ENCODE measurements around the gene MYL5. TPM values are rescaled to one million over a fixed set of nuclear protein-coding genes. Genes with fewer than 3 reads are reported as not detected.
"Not testable (repeated sequence)": the region's sequence is repeated elsewhere in the genome, so short reads cannot be mapped to it uniquely, and the experiment has no call there.

MYL5 gene
- polyA plus RNA-seq, 3 donors from 2014 or later, result 3.3 to 8.1 (median 5.0) TPM

- Mint-ChIP-seq H3K27ac (peak overlapping the region in 3 of 6 donors; percentile 41 to 65 (median 50)), H3K9me3 (peaks cover 0 to 1% (median 0%) of the 10 kb centered on the region in 6 donors), H3K27me3 (ENCODE audit: low read depth in 3 of 3) (peaks cover 0 to 6% (median 0%) of the 10 kb centered on the region in 3 donors), H3K4me3 (no peak overlapping the region), H3K4me1 (peaks cover 8 to 11% of the 10 kb centered on the region in 2 donors), H3K36me3 (no peaks in the 10 kb centered on the region)
- DNase-seq, result no peak
Observed at GRCh38 chr4:702618-703048, 28.3 kb downstream of the MYL5 start.

- no peak for DNase-seq
- Mint-ChIP-seq H3K27me3 (ENCODE audit: low read depth in 3 of 3) (peaks cover 0 to 6% (median 0%) of the 10 kb centered on the region in 3 donors), H3K36me3 (no peaks in the 10 kb centered on the region), H3K4me1 (peaks cover 9 to 12% of the 10 kb centered on the region in 2 donors), H3K4me3 (no peak overlapping the region), H3K27ac (no peak overlapping the region), H3K9me3 (peaks cover 0 to 1% (median 0%) of the 10 kb centered on the region in 6 donors)
Observed at GRCh38 chr4:703336-704197, 29.2 kb downstream of the MYL5 start.

- H3K27ac Mint-ChIP-seq, result no peak overlapping the region
- H3K4me3 Mint-ChIP-seq, result peak overlapping the region in 2 of 5 donors; percentile 12 to 73
Observed at GRCh38 chr4:704198-704891, 30.0 kb downstream of the MYL5 start.

GRCh38 chr4:704971-705277 is 30.6 kb downstream of the MYL5 start:
- H3K27ac Mint-ChIP-seq, result peak overlapping the region in 2 of 6 donors; percentile 49 to 82
- no peaks in the 10 kb centered on the region for H3K9me3 Mint-ChIP-seq
- H3K4me3 Mint-ChIP-seq, result peak overlapping the region; percentile 73 to 82 (median 79)
- H3K4me1 Mint-ChIP-seq, result peaks cover 15 to 17% of the 10 kb centered on the region in 2 donors
- no peak for DNase-seq
- peaks cover 0 to 5% (median 0%) of the 10 kb centered on the region in 3 donors for H3K27me3 Mint-ChIP-seq (ENCODE audit: low read depth in 3 of 3)
- no peaks in the 10 kb centered on the region for H3K36me3 Mint-ChIP-seq

More at GRCh38 chr4:704198-704891, 30.0 kb downstream of the MYL5 start:
- H3K27me3 Mint-ChIP-seq (ENCODE audit: low read depth in 3 of 3), result peaks cover 0 to 6% (median 0%) of the 10 kb centered on the region in 3 donors
- no peak for DNase-seq
- peaks cover 14% of the 10 kb centered on the region in 2 donors for H3K4me1 Mint-ChIP-seq
- H3K9me3 Mint-ChIP-seq, result no peaks in the 10 kb centered on the region
- no peaks in the 10 kb centered on the region for H3K36me3 Mint-ChIP-seq

- Mint-ChIP-seq H3K4me1 (peaks cover 20% of the 10 kb centered on the region in 2 donors), H3K4me3 (peak within 1 kb of the TSS; percentile 73 to 82 (median 79)), H3K27ac (peak within 1 kb of the TSS in 5 of 6 donors; percentile 20 to 82 (median 74)), H3K9me3 (no peaks in the 10 kb centered on the region), H3K27me3 (ENCODE audit: low read depth in 3 of 3) (peaks cover 0 to 3% (median 0%) of the 10 kb centered on the region in 3 donors), H3K36me3 (no peaks in the 10 kb centered on the region)
- DNase-seq, result peak; percentile 89 to 92 (median 91)
Observed at GRCh38 chr4:705278-706082, 31.1 kb downstream of the MYL5 start, which contains the start of gene PCGF3. PCGF3 (plus strand) TSS chr4:705832; CDS start chr4:733681, 27,849 bp downstream.

- not testable (repeated sequence) for DNase-seq; H3K27me3 Mint-ChIP-seq (ENCODE audit: low read depth in 3 of 3); H3K27ac Mint-ChIP-seq; H3K9me3 Mint-ChIP-seq; H3K36me3 Mint-ChIP-seq
- Mint-ChIP-seq H3K4me3 (peak overlapping the region in 3 of 5 donors; percentile 6 to 17 (median 12)), H3K4me1 (peaks cover 22 to 26% of the 10 kb centered on the region in 2 donors)
Observed at GRCh38 chr4:706083-706633, 31.8 kb downstream of the MYL5 start.

- Mint-ChIP-seq H3K4me1 (peaks cover 22 to 26% of the 10 kb centered on the region in 2 donors), H3K9me3 (no peaks in the 10 kb centered on the region), H3K4me3 (peak overlapping the region in 2 of 5 donors; percentile 29 to 33), H3K36me3 (no peaks in the 10 kb centered on the region), H3K27ac (no peak overlapping the region), H3K27me3 (ENCODE audit: low read depth in 3 of 3) (peaks cover 0 to 2% (median 0%) of the 10 kb centered on the region in 3 donors)
- no peak for DNase-seq
Observed at GRCh38 chr4:706834-707598, 32.7 kb downstream of the MYL5 start.

GRCh38 chr4:707929-708630 is 33.7 kb downstream of the MYL5 start:
- no peaks in the 10 kb centered on the region for H3K36me3 Mint-ChIP-seq
- peak overlapping the region in 3 of 5 donors; percentile 41 to 53 (median 42) for H3K4me3 Mint-ChIP-seq
- no peaks in the 10 kb centered on the region for H3K9me3 Mint-ChIP-seq
- peaks cover 0 to 2% (median 0%) of the 10 kb centered on the region in 3 donors for H3K27me3 Mint-ChIP-seq (ENCODE audit: low read depth in 3 of 3)
- H3K27ac Mint-ChIP-seq, result peak overlapping the region in 3 of 6 donors; percentile 46 to 64 (median 49)
- H3K4me1 Mint-ChIP-seq, result peaks cover 26% of the 10 kb centered on the region in 2 donors
- no peak for DNase-seq

GRCh38 chr4:708631-708933 is 34.2 kb downstream of the MYL5 start:
- Mint-ChIP-seq H3K4me1 (peaks cover 26 to 29% of the 10 kb centered on the region in 2 donors), H3K27ac (peak overlapping the region in 2 of 6 donors; percentile 13 to 53), H3K9me3 (no peaks in the 10 kb centered on the region), H3K36me3 (no peaks in the 10 kb centered on the region), H3K27me3 (ENCODE audit: low read depth in 3 of 3) (peaks cover 0 to 2% (median 0%) of the 10 kb centered on the region in 3 donors), H3K4me3 (peak overlapping the region in 2 of 5 donors; percentile 32 to 34)
- no peak for DNase-seq

GRCh38 chr4:709348-709747 is 35.0 kb downstream of the MYL5 start:
- Mint-ChIP-seq H3K9me3 (no peaks in the 10 kb centered on the region), H3K27ac (peak overlapping the region in 3 of 6 donors; percentile 3 to 46 (median 42)), H3K27me3 (ENCODE audit: low read depth in 3 of 3) (peaks cover 0 to 2% (median 0%) of the 10 kb centered on the region in 3 donors), H3K36me3 (peaks cover 0 to 1% (median 0%) of the 10 kb centered on the region in 3 donors), H3K4me1 (peaks cover 28 to 30% of the 10 kb centered on the region in 2 donors), H3K4me3 (peak overlapping the region in 3 of 5 donors; percentile 0 to 20 (median 8))
- DNase-seq, result no peak

GRCh38 chr4:710116-710515 is 35.8 kb downstream of the MYL5 start:
- H3K4me3 Mint-ChIP-seq, result peak overlapping the region in 2 of 5 donors; percentile 12 to 20
- H3K4me1 Mint-ChIP-seq, result peaks cover 36% of the 10 kb centered on the region in 2 donors
- H3K27me3 Mint-ChIP-seq (ENCODE audit: low read depth in 3 of 3), result peaks cover 0 to 2% (median 0%) of the 10 kb centered on the region in 3 donors
- peaks cover 0 to 3% (median 0%) of the 10 kb centered on the region in 3 donors for H3K36me3 Mint-ChIP-seq
- DNase-seq, result no peak
- H3K27ac Mint-ChIP-seq, result peak overlapping the region in 2 of 6 donors; percentile 1 to 9
- no peaks in the 10 kb centered on the region for H3K9me3 Mint-ChIP-seq

- H3K27me3 Mint-ChIP-seq (ENCODE audit: low read depth in 3 of 3), result no peaks in the 10 kb centered on the region
- no peaks in the 10 kb centered on the region for H3K9me3 Mint-ChIP-seq
- no peak overlapping the region for H3K4me3 Mint-ChIP-seq
- no peak for DNase-seq
- H3K27ac Mint-ChIP-seq, result no peak overlapping the region
- peaks cover 40% of the 10 kb centered on the region in 2 donors for H3K4me1 Mint-ChIP-seq
- peaks cover 0 to 3% (median 0%) of the 10 kb centered on the region in 3 donors for H3K36me3 Mint-ChIP-seq
Observed at GRCh38 chr4:710916-711315, 36.6 kb downstream of the MYL5 start.

Data from immature natural killer cell (primary cell).